Kidney epithelial cell (primary cell): Measurements from ENCODE around the gene CD276. TPM values are rescaled to one million over a fixed set of nuclear protein-coding genes. Genes with fewer than 3 reads are reported as not detected.
"Not testable (repeated sequence)": the region's sequence is repeated elsewhere in the genome, so short reads cannot be mapped to it uniquely, and the experiment has no call there.

Experiments
- DNase-seq: peaks from one replicate; pipeline ENCODE4 v3.0.0-alpha.2; 2010; ENCODE audit warnings: low read depth
- H3K27me3 ChIP-seq: 2 replicates; pipeline ENCODE4 v1.6.0; 2011; ENCODE audit warnings: low read length; ENCODE audit not compliant: control insufficient read depth, insufficient read depth
- H3K36me3 ChIP-seq: 2 replicates; pipeline ENCODE4 v1.5.1; 2011; ENCODE audit warnings: low read length; ENCODE audit not compliant: control insufficient read depth, insufficient read depth
- H3K4me3 ChIP-seq: 2 replicates; pipeline ENCODE4 v1.5.1; 2011; ENCODE audit warnings: low read depth, mild to moderate bottlenecking, control low read depth, low read length
- total RNA-seq: library from RNA; depleted of rRNA; stranded (reverse); fragments of >200 nt; gene quantifications from 2 replicates; pipeline ENCODE4 v1.2.3, GENCODE V29; 2015
- TF ChIP-seq, protein P1 (sequence below): IDR thresholded peaks from 2 replicates; pipeline ENCODE4 v1.5.1; 2011; ENCODE audit warnings: mild to moderate bottlenecking, moderate library complexity, low read length, control low read depth, inconsistent platforms; ENCODE audit not compliant: insufficient read depth, poor library complexity, severe bottlenecking

Gene CD276
- total RNA-seq, 1 donor from 2014 or later = 153 TPM

DNA sequence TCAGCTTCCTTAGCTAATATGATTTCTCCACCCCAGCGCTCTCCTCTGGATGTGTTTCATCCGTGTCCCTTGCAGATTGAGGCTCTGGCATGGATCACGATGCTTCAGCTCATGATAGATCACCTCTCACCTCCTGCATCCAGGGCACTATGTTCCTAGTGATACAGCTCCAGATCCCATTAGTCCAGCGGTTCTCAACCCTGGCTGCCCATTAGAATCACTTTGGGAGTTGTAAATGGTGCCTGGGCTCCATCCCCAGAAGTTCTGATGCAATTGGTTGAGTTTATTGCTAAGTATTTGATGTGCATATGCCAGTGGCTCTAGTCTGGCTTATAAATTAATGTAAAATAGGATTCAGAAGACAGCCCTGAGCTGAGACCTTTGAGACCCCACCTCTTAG is 34.5 kb downstream of the CD276 start:
- TF ChIP-seq, protein P1, sequence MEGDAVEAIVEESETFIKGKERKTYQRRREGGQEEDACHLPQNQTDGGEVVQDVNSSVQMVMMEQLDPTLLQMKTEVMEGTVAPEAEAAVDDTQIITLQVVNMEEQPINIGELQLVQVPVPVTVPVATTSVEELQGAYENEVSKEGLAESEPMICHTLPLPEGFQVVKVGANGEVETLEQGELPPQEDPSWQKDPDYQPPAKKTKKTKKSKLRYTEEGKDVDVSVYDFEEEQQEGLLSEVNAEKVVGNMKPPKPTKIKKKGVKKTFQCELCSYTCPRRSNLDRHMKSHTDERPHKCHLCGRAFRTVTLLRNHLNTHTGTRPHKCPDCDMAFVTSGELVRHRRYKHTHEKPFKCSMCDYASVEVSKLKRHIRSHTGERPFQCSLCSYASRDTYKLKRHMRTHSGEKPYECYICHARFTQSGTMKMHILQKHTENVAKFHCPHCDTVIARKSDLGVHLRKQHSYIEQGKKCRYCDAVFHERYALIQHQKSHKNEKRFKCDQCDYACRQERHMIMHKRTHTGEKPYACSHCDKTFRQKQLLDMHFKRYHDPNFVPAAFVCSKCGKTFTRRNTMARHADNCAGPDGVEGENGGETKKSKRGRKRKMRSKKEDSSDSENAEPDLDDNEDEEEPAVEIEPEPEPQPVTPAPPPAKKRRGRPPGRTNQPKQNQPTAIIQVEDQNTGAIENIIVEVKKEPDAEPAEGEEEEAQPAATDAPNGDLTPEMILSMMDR = no peak
- Histone ChIP-seq H3K4me3 (no peak overlapping the region), H3K36me3 (no peaks in the 10 kb centered on the region), H3K27me3 (no peaks in the 10 kb centered on the region)
- no peak for DNase-seq

DNA sequence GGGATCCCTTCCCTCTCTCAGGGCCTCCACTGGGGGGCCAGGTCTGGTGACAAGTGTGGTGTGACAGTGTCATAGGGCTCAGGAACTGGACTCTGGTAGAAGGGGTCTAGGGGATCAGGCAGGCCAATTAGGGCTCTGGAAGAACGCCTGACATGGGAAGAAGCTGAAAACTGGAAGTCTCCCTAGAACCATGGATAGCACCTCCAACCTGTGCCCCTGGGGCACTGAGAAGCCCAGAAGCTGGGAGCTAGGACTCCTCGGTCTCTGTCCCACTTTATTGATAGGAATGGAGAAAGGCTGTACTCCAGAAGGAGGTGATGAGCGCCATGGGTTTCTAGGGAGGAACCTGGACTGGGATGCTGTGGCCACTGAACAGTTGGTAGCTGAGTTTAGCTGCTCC is 38.2 kb downstream of the CD276 start:
- TF ChIP-seq, protein P1 = no peak
- no peaks in the 10 kb centered on the region for H3K36me3 ChIP-seq

DNA sequence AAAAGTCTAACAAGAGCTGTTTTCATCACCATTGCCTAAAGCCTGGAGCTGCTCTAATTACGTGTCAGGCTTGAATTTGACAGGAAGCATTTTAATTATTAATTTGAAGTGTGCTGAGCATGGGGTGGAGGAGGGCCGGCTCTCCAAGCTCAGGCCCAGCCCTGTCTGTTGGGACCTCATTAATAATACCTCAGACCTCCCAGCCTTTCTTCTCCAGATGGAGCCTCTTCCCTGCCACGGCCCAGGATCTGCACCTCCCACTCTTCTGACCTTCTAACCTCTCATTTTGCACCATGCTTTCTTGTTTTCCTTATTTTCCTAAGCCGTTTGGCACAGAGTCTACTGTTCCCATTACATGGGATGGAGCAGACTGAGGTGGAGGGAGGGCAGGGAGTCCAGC is 39.0 kb downstream of the CD276 start:
- no peak for DNase-seq
- Histone ChIP-seq H3K27me3 (peaks cover 4% of the 10 kb centered on the region), H3K36me3 (no peaks in the 10 kb centered on the region), H3K4me3 (no peak overlapping the region)
- TF ChIP-seq, protein P1 = no peak

More for the DNA sequence above, 38.2 kb downstream of the CD276 start:
- no peak for DNase-seq
- Histone ChIP-seq H3K4me3 (no peak overlapping the region), H3K27me3 (peaks cover 4% of the 10 kb centered on the region)

DNA sequence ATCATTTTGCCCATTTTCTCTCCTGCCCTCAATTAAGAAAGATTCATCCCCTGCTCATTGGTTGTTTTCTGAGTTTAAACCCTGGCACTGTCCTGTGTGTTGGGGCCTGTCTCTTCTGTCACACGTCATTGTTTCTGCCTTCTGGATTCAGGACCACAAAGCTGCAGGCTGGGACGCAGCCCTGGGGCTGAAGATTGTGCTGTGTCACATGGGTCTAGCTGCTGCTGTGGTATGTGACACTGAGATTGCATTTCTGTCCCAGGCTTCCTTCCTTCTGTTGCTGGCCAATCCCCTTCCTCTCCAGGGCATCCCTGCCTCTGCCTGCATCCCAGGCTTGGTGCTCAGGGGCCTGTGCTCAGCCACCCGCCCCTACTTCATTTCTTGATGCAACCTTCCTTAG is 40.0 kb downstream of the CD276 start:
- Histone ChIP-seq H3K36me3 (no peaks in the 10 kb centered on the region), H3K27me3 (peaks cover 4% of the 10 kb centered on the region), H3K4me3 (no peak overlapping the region)
- TF ChIP-seq, protein P1 = no peak
- DNase-seq = no peak

DNA sequence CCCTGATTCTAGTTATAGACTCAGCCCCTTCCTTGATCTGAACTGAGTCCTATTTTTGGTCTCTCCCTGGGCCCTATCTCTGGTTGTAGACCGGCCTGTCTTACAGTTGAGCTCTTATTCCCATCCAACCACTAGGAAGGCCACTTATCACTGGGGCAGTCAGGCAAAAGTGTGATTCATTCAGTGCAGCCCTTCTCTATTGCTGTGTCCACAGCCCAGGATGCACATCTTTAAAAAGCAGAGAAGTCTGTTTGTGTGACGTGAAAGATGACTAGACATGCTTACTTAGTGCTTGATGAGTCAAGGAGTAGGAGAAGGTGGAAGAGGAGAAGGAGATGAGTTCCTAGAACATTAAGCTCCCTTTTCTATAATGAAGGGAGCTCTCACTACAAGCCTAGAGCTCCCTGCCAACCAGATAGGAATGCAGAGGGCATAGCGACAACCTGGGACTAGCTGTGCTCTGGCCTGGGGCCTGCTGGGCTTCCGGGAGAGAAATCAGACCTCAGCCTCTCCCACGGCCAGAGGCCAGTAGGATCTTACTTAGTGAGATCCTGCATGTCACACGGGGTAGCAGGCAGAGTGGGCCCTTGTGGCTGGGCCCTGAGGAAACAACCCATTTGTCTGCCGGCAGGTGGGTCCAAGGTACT is 43.3 kb downstream of the CD276 start:
- H3K36me3 ChIP-seq = no peaks in the 10 kb centered on the region
- peaks cover 4% of the 10 kb centered on the region for H3K27me3 ChIP-seq
- TF ChIP-seq, protein P1 = no peak
- no peak for DNase-seq
- H3K4me3 ChIP-seq = no peak overlapping the region

DNA sequence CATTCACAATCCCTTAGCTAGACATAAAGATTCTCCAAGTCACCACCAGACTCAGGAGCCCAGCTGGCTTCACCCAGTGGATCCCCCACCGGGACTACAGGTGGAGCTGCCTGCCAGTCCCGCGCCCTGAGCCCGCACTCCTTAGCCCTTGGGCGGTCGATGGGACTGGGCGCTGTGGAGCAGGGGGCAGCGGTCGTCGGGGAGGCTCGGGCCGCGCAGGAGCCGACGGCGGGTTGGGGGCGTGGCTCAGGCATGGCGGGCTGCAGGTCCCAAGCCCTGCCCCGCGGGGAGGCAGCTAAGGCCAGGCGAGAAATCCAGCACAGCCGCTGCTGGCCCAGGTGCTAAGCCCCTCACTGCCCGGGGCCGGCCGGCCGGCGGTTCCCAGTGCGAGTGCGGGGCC is 47.9 kb downstream of the CD276 start:
- not testable (repeated sequence) for H3K36me3 ChIP-seq, H3K27me3 ChIP-seq, DNase-seq, H3K4me3 ChIP-seq
